AG10803 (cell line): Measurements from ENCODE around the gene GCNA.
"Not testable (repeated sequence)": the region's sequence is repeated elsewhere in the genome, so short reads cannot be mapped to it uniquely, and the experiment has no call there.

Source experiments
- DNase-seq: peaks from one replicate; pipeline ENCODE4 v3.0.0; 2010; ENCODE audit warnings: low read depth
- H3K4me3 ChIP-seq: 2 replicates; pipeline ENCODE4 v1.5.1; 2011; ENCODE audit warnings: mild to moderate bottlenecking, low read length, control low read depth
- CTCF ChIP-seq: conservative IDR thresholded peaks from 2 replicates; pipeline ENCODE4 v1.5.1; 2011; ENCODE audit warnings: mild to moderate bottlenecking, low read length, control low read depth, inconsistent platforms

The GCNA gene

GRCh38 chrX:71657267-71657666 is 79.0 kb downstream of the GCNA start:
- H3K4me3 ChIP-seq: no peak overlapping the region
- no peak for DNase-seq
- no peak for TF ChIP-seq CTCF

- TF ChIP-seq CTCF: no peak
- no peak for DNase-seq
- no peak overlapping the region for H3K4me3 ChIP-seq
These were observed 81.1 kb downstream of the GCNA start for GRCh38 chrX:71659342-71659741.

- no peak for DNase-seq
- no peak overlapping the region for H3K4me3 ChIP-seq
- TF ChIP-seq CTCF: no peak
These were observed 81.7 kb downstream of the GCNA start for GRCh38 chrX:71659959-71660358.

- DNase-seq: no peak
- no peak overlapping the region for H3K4me3 ChIP-seq
- TF ChIP-seq CTCF: no peak
These were observed 82.6 kb downstream of the GCNA start for GRCh38 chrX:71660562-71661416.

GRCh38 chrX:71661919-71662318 is 83.7 kb downstream of the GCNA start:
- no peak for TF ChIP-seq CTCF
- no peak for DNase-seq

GRCh38 chrX:71662654-71663053 is 84.4 kb downstream of the GCNA start:
- H3K4me3 ChIP-seq, DNase-seq: not testable (repeated sequence)

More at GRCh38 chrX:71661919-71662318, 83.7 kb downstream of the GCNA start:
- H3K4me3 ChIP-seq: no peak overlapping the region
